Measurements from ENCODE around the gene MYO7B.
A peak's percentile ranks its signal among the peaks of the same experiment; 100 is the strongest.

The MYO7B gene

DNA sequence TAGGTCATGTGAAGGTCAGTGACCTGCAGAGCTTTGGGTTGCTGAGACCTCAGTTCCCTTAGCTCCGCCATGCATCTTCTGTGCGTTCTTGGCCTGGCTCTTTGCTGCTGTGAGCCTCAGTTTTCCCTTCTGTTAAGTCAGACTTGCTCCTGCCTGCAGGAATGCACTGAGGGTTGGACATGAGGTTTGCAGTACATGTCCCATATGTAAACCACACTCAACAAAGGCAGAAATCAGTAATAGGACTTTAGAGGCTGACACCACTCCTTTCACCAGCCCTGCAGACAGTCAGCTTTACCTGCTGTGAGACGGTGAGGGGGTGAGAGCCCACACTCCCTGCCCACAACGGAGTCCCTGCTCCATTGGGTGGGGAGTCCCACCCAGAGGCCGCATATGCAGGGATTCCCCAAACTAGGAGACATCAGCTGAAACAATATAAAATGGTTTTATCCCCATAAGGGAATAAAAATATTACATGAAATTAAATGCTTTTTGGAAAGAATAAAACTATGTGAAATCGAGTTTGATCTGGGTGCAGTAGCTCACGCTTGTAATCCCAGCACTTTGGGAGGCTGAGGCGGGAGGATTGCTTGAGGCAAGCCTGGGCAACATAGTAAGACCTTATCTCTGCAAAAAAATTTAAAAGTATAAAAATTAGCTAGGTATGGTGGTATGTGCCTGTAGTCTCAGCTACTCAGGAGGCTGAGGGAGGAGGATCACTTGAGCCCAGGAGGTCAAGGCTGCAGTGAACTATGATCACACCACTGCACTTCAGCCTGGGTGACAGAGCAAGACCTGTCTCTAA lies 55.1 kb downstream of the MYO7B start:
- DNase-seq (ENCODE audit: low read depth), result no peak

DNA sequence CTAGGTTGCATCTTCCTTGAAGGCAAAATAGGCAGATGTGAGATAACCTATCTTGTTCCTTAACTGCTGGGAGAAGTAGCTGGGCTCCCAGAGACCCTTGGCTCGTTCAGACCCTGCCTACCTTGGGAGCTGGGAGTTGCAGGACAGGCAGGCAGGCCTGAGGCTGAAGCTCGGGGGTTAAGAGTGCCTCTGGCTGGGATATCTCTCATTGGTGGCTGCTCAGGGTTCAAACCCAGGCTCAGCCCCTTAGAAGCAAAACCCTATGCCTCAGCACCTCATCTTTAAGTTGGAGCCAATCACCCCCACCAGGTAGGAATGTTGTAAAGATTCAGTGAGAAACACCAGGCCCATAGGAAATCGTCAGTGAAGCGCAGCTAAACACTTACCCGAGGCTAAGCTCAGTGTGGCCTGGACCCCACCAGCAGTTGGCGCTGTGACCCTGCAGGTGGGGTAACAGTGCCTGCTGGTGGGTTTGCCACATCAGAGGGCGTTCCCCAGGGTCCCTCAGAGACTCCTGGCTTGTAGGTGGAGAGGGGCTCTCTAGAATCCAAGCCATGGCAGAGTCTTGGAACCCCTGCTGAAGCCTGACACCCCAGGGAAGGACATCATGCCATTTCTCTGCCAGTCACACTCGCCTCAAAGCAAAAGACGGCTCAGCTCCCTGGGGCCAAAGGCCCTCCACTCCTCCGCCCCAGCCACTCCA lies 55.9 kb downstream of the MYO7B start:
- peak; percentile 55 for DNase-seq (ENCODE audit: low read depth)

DNA sequence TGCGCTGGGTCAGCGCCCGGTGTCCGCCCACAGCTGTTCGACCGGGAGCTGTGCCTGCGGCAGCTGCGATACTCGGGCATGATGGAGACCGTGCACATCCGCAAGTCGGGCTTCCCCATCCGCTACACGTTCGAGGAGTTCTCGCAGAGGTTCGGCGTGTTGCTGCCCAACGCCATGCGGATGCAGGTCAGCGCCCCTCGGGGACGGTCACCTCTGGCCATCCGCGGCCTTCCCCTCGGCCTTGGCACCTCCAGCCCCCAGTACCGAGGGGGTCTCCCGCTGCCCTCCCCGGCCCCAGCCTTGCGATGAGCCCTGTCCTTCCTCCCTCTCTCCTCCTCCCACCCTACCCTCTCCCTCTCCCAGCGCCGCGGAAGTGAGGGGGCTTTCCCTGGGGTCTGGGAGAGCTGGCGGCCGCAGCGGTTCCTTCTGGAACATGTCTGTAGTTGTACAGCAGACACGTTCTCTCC lies 57.3 kb downstream of the MYO7B start:
- DNase-seq (ENCODE audit: low read depth), result no peak

DNA sequence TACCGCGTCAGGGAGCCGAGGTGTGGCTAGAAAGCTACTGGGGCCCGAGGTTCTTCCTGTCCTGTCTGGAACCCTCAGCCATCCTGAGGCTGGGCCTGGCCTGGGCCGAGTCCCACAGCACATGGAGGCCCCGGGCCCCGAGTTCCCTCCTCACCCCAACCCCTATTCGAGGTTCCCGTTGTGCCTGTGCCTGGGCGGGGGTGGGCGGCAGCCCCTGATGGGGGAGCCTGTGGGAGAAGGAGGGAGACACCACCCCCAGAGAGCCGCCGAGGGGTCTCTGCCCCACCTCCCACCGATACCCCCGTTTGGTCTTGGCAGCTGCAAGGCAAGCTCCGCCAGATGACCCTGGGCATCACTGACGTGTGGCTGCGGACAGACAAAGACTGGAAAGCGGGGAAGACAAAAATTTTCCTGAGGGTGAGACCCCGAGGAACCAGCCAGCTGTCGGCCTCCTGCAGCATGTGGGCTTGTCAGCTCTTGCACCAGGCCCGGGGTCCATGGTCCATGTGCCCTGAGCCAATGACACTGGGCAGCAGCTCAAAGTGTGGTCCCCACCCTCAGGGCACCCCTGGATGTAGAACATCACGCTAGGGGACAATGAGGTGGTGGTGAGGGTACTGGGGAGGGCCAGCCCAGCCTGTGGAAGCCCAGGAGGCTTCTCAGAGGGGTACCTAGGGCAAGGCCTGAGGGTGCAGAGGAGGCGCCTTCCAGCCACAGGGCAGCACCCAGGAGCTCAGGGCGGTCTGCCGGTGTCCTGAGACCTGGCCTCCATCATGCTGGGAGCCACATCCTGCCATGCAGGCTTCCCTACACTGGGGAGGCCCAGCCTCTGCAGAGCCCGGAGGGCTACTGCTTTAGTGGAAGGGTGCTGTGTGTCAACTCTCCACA lies 58.0 kb downstream of the MYO7B start:
- DNase-seq (ENCODE audit: low read depth), result no peak

DNA sequence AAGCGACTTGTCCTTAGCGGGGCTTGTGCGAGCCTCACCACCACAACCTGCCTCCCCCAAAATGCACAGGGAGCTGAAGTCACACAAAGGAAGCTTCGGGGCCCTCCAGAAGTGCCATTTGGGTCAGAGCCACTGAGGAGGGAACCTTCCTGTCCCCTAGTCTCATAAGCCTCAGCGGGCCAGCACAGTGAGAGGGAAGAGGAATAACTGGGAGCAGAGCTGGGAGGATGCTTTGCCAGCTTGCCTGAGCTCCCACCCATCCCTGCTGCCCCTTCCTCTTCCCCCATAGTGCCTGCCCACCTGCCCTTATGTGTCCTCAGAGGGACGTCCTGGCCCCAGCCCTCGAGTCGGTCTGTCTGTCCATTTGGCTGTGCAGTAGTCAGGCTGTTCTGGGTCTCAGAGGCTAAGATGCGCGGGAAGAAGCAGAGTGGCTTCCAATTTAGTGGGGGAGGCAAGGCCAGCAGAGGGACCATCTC lies 58.7 kb downstream of the MYO7B start:
- DNase-seq (ENCODE audit: low read depth), result no peak

DNA sequence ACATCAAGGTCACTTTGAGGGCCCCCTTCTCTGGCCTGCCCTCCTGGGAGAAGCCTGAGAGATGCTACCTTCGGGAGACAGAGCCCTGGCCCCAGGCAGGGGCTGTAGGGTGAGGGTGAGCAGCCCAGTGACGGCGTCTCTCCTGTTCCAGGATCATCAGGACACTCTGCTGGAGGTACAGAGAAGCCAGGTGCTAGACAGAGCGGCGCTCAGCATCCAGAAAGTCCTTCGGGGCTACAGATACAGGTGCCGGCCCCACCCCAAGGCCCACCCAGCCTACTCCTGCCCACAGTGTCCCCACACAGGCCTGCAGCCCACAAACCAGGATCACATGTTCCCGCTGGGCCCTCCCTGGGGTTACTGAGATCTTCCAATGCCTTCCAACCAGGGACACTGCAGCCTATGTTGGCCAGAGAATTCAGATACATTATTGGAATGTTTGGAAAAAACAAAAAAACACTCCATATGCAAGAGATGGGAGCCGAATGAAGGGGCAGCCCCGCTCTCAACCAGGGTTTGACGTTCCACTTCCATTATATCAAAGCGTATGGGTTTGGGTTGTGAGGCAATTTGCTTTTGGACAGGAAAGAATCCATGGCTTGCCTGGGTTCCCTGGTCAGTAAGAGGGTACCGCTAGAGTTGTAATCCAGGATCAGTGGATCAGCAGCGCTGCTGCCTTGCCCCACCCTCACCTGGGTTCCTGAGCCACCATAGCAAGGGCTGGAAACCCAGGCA lies 61.0 kb downstream of the MYO7B start:
- DNase-seq (ENCODE audit: low read depth), result no peak

DNA sequence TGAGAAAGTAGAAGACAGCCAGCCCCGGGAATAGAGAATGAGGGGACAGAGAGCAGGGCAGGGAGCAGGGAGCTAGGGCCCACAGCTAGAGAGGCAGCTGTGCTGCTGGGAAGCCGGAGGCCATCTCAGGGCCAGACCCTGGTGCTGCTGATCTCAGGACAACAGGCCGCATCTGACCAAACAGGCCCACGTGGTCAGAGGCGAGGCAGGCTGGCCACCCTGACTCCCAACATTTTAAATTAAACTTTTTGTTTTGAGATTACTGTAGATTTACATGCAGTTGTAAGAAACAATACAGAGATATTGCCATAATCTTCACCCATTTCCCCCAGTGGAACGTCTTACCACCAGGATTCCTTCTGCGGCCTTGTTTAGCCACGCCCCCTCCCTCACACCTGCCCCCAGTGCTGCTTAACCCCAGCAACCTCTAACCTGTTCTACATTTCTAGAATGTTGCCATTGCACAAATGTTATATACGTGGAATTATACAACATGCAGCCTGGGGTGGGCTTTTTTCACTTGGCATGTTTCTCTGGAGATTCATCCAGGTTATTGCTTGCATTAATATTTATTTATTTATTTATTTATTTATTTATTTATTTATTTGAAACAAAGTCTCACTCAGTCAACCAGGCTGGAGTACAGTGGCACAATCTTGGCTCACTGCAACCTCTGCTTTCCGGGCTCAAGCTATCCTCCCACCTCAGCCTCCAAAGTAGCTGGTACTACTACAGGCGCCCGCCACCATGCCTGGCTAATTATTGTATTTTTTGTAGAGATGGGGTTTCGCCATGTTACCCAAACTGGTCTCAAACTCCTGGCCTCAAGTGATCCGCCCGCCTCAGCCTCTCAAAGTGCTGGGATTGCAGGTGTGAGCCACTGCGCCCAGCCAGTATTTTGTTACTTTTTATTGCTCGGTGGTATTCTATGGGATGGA lies 61.8 kb downstream of the MYO7B start:
- DNase-seq (ENCODE audit: low read depth), result no peak

- no peak for DNase-seq (ENCODE audit: low read depth)
Measured at GRCh38 chr2:127597984-127598380, 62.5 kb downstream of the MYO7B start.

GRCh38 chr2:127598711-127599110 lies 63.2 kb downstream of the MYO7B start:
- no peak for DNase-seq (ENCODE audit: low read depth)

- DNase-seq (ENCODE audit: low read depth), result no peak
Measured at GRCh38 chr2:127599211-127599610, 63.7 kb downstream of the MYO7B start.

- DNase-seq (ENCODE audit: low read depth), result no peak
Measured at GRCh38 chr2:127604986-127605385, 69.5 kb downstream of the MYO7B start.

DNA sequence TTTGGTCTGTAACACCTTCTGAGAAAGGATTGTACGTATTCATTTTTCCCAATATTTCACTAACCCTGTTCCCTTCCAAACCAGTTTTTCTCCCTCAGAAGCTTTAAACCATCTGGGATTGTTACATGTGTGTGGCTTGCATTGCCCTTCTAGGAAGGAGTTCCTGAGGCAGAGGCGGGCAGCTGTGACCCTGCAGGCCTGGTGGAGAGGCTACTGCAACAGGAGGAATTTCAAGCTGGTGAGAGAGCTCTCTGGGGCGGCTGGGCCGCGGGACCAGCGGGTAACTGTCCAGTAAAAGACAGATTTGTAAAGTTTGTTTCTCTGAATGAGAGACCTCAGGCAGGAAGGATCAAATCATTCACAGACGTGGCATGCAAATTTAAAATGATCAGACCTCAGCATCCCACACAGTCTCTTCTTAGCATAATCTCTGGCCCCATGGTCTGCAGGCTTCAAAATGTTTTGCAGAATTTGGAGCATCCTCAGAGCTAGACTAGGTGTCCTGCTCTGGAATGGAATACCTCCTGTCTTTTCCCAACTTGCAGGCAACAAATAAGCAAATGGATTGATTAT lies 70.3 kb downstream of the MYO7B start:
- no peak for DNase-seq (ENCODE audit: low read depth)

DNA sequence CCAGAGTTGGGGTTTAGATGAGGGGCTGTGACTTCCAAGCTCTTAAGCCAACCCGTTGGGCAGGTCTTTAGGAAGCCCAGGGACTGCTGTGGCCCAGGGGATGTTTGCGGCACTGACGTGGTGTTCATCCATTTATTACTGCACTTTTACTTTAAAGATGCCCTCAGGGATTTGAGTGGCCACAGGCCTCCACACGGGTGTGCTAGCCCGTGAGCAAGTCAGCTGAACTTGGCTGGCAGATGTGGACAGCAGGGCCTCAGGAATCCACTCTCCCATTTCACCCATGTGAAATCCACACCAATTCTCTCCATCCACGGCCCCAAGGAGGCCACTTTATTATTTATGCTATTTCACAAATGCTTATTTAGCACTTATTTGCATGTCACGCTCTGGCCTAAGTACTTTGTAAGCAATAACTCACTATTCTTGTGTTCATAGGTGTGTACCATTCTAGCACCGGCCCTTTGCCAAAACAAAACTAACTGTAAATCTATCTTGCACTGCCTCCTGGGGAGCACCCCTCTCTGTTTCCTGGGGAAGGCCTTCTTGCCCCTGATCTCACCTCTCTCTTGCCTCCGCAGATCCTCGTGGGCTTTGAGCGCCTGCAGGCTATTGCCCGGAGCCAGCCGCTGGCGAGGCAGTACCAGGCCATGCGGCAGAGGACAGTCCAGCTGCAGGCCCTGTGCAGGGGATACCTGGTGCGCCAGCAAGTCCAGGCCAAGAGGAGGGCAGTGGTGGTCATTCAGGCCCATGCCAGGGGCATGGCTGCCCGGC lies 71.3 kb downstream of the MYO7B start:
- DNase-seq (ENCODE audit: low read depth), result no peak

- no peak for DNase-seq (ENCODE audit: low read depth)
Measured at GRCh38 chr2:127607399-127607908, 72.0 kb downstream of the MYO7B start.

- no peak for DNase-seq (ENCODE audit: low read depth)
Measured at GRCh38 chr2:127608061-127609030, 72.9 kb downstream of the MYO7B start.

DNA sequence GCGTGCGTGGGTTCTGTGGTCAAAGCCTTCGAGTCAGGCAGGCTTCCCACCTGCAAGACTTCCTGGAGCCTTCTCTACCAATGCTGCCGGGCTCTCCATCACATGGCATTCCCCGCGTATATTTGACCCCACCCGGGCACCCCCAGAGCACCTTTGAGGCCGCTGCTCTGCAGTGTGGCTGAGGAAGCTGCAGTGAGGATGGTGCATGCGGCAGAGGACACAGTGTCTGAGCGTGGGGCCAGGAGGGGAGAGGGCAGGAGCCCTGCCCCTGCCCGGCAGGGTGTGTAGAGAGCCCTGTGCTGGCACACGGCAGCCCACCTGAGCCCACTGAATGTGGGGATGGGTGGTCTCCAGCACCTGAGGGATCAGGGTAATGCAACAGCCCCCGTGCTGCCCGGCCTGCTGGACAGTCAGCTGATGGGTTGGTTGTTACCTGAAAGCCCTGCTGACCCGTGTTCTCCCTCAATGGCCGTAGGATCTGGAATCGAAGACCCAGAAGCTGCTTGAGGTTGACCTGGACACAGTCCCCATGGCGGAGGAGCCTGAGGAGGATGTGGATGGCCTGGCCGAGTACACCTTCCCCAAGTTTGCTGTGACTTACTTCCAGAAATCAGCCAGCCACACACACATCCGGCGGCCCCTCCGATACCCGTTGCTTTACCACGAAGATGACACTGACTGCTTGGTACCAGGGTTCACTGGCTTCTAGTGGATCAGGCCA lies 73.7 kb downstream of the MYO7B start:
- DNase-seq (ENCODE audit: low read depth), result no peak

DNA sequence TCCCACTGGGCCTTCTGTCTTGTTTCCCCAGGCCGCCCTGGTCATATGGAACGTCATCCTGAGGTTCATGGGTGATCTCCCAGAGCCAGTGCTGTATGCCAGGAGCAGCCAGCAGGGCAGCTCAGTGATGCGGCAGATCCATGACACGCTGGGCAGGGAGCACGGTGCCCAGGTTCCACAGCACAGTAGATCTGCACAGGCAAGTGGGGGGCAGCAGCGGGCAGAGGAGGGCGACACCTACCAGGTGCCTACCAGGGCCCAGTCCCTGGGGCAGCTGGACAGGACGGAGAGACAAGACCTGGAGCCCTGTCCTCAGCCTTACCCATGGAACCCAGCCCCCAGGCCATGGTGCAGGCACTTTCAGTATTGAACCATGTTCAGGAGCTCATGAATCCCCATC lies 74.3 kb downstream of the MYO7B start:
- no peak for DNase-seq (ENCODE audit: low read depth)

All from activated T-cell treated with anti-CD3 and anti-CD28 coated beads for 1 hour (primary cell).